ENCODE data around the gene MYO10. TPM values are rescaled to one million over a fixed set of nuclear protein-coding genes. Genes with fewer than 3 reads are reported as not detected.
"Not testable (repeated sequence)": the region's sequence is repeated elsewhere in the genome, so short reads cannot be mapped to it uniquely, and the experiment has no call there.

The MYO10 gene
- polyA plus RNA-seq, 3 donors: 7.6 to 15.9 (median 9.3) TPM

GRCh38 chr5:16784843-16785791 lies 151.0 kb downstream of the MYO10 start:
- WGBS, 3 donors: 78 to 80% (median 78%) methylated on average over 26 of the region's 26 CpGs

GRCh38 chr5:16784088-16784487 lies 152.0 kb downstream of the MYO10 start:
- 80 to 89% (median 82%) methylated on average over 9 of the region's 9 CpGs for WGBS, 3 donors
- no peak overlapping the region for H3K27ac ChIP-seq (ENCODE audit: low read depth, low read length)

More at GRCh38 chr5:16784843-16785791, 151.0 kb downstream of the MYO10 start:
- H3K27ac ChIP-seq (ENCODE audit: low read depth, low read length): no peak overlapping the region

- no peak overlapping the region for H3K27ac ChIP-seq (ENCODE audit: low read depth, low read length)
- WGBS, 3 donors: 95 to 98% (median 96%) methylated on average over 12 of the region's 12 CpGs
Observed at GRCh38 chr5:16781828-16782626, 154.1 kb downstream of the MYO10 start.

- 80 to 84% (median 80%) methylated on average over 6 of the region's 6 CpGs for WGBS, 3 donors
- H3K27ac ChIP-seq (ENCODE audit: low read depth, low read length): no peak overlapping the region
Observed at GRCh38 chr5:16780325-16780724, 155.8 kb downstream of the MYO10 start.

- H3K27ac ChIP-seq (ENCODE audit: low read depth, low read length): no peak overlapping the region
- WGBS, 3 donors: 95 to 99% (median 96%) methylated on average over 5 of the region's 5 CpGs
Observed at GRCh38 chr5:16777432-16777831, 158.7 kb downstream of the MYO10 start.

- 60 to 76% (median 68%) methylated on average over 10 of the region's 10 CpGs for WGBS, 3 donors
- no peak overlapping the region for H3K27ac ChIP-seq (ENCODE audit: low read depth, low read length)
Observed at GRCh38 chr5:16776611-16777251, 159.4 kb downstream of the MYO10 start.

- H3K27ac ChIP-seq (ENCODE audit: low read depth, low read length): no peak overlapping the region
- 56 to 91% (median 80%) methylated on average over 4 of the region's 4 CpGs for WGBS, 3 donors
Observed at GRCh38 chr5:16774806-16775205, 161.3 kb downstream of the MYO10 start.

GRCh38 chr5:16773991-16774390 lies 162.1 kb downstream of the MYO10 start:
- WGBS, 3 donors: 34 to 69% (median 64%) methylated on average over 3 of the region's 3 CpGs
- H3K27ac ChIP-seq (ENCODE audit: low read depth, low read length): no peak overlapping the region

GRCh38 chr5:16772556-16772955 lies 163.5 kb downstream of the MYO10 start:
- WGBS, 3 donors: 50 to 76% (median 57%) methylated on average over 3 of the region's 3 CpGs
- H3K27ac ChIP-seq (ENCODE audit: low read depth, low read length): no peak overlapping the region

GRCh38 chr5:16768184-16768583 lies 167.9 kb downstream of the MYO10 start:
- 83 to 88% (median 88%) methylated on average over 3 of the region's 3 CpGs for WGBS, 3 donors
- no peak overlapping the region for H3K27ac ChIP-seq (ENCODE audit: low read depth, low read length)

- no peak overlapping the region for H3K27ac ChIP-seq (ENCODE audit: low read depth, low read length)
- 64 to 79% (median 73%) methylated on average over 5 of the region's 5 CpGs for WGBS, 3 donors
Observed at GRCh38 chr5:16763211-16763610, 172.9 kb downstream of the MYO10 start.

- H3K27ac ChIP-seq (ENCODE audit: low read depth, low read length): no peak overlapping the region
- WGBS, 3 donors: 64 to 74% (median 70%) methylated on average over 16 of the region's 16 CpGs
Observed at GRCh38 chr5:16759147-16759773, 176.8 kb downstream of the MYO10 start.

GRCh38 chr5:16757989-16758501 lies 178.0 kb downstream of the MYO10 start:
- 43 to 85% (median 79%) methylated on average over 8 of the region's 8 CpGs for WGBS, 3 donors
- H3K27ac ChIP-seq (ENCODE audit: low read depth, low read length): no peak overlapping the region

- WGBS, 3 donors: 86 to 92% (median 88%) methylated on average over 6 of the region's 6 CpGs
- H3K27ac ChIP-seq (ENCODE audit: low read depth, low read length): not testable (repeated sequence)
Observed at GRCh38 chr5:16757577-16757976, 178.5 kb downstream of the MYO10 start.

- H3K27ac ChIP-seq (ENCODE audit: low read depth, low read length): no peak overlapping the region
- 62 to 75% (median 65%) methylated on average over 4 to 6 of the region's 6 CpGs for WGBS, 3 donors
Observed at GRCh38 chr5:16757146-16757545, 178.9 kb downstream of the MYO10 start.

GRCh38 chr5:16756692-16757091 lies 179.4 kb downstream of the MYO10 start:
- no peak overlapping the region for H3K27ac ChIP-seq (ENCODE audit: low read depth, low read length)
- 94 to 97% (median 97%) methylated on average over 7 of the region's 7 CpGs for WGBS, 3 donors

- WGBS, 3 donors: 89 to 94% (median 93%) methylated on average over 2 of the region's 2 CpGs
- H3K27ac ChIP-seq (ENCODE audit: low read depth, low read length): no peak overlapping the region
Observed at GRCh38 chr5:16755641-16756040, 180.4 kb downstream of the MYO10 start.

- 73 to 81% (median 78%) methylated on average over 3 of the region's 3 CpGs for WGBS, 3 donors
- no peak overlapping the region for H3K27ac ChIP-seq (ENCODE audit: low read depth, low read length)
Observed at GRCh38 chr5:16754601-16755000, 181.5 kb downstream of the MYO10 start.

Data from adipose tissue (tissue), 3 donors.